Measurements from ENCODE around the gene RGS6. TPM values are rescaled to one million over a fixed set of nuclear protein-coding genes. Genes with fewer than 3 reads are reported as not detected.

RGS6 gene
- total and polyA plus RNA-seq, 2 donors (not counting 1 experiment from before 2014, with no cell fraction given) = not detected

DNA sequence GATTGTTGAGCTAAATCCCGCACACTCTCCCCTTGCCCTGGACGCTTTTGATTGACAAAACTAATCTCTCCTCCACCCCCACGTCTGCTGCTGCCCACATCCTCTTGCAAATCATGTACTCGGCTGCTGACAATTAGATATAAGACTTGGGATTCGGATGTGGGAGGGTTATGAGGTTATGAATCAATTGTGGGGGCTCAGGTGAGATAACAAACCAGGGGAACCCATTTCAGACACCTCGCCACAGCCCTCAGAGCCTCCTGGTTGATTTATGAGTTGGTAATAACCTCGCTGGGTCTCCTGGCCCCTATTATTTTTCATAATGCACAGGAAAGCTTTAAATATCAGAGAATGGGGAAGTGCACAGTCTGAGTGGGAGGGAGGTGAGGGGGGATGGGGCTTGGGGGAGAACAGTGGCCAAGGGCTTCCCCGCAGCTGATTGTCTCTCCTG lies 511.8 kb downstream of the RGS6 start:
- H3K36me3 ChIP-seq (ENCODE audit: control insufficient read depth, insufficient read depth, low read length) = no peaks in the 10 kb centered on the region
- no peaks in the 10 kb centered on the region for H3K79me2 ChIP-seq (ENCODE audit: control insufficient read depth, insufficient read depth, low read length)
- H3K4me2 ChIP-seq (ENCODE audit: extremely low read depth, insufficient read depth, low read length) = no peak overlapping the region
- H3K9ac ChIP-seq (ENCODE audit: insufficient read depth, low read length) = no peak overlapping the region
- H3K9me3 ChIP-seq (ENCODE audit: control insufficient read depth, insufficient read depth, low read depth, low read length) = no peaks in the 10 kb centered on the region
- H4K20me1 ChIP-seq (ENCODE audit: control insufficient read depth, extremely low read depth, insufficient read depth, low read length) = no peaks in the 10 kb centered on the region
- TF ChIP-seq, protein P1, sequence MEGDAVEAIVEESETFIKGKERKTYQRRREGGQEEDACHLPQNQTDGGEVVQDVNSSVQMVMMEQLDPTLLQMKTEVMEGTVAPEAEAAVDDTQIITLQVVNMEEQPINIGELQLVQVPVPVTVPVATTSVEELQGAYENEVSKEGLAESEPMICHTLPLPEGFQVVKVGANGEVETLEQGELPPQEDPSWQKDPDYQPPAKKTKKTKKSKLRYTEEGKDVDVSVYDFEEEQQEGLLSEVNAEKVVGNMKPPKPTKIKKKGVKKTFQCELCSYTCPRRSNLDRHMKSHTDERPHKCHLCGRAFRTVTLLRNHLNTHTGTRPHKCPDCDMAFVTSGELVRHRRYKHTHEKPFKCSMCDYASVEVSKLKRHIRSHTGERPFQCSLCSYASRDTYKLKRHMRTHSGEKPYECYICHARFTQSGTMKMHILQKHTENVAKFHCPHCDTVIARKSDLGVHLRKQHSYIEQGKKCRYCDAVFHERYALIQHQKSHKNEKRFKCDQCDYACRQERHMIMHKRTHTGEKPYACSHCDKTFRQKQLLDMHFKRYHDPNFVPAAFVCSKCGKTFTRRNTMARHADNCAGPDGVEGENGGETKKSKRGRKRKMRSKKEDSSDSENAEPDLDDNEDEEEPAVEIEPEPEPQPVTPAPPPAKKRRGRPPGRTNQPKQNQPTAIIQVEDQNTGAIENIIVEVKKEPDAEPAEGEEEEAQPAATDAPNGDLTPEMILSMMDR (conservative IDR thresholded peaks at IDR 0.05 in 1 of 2, IDR thresholded peaks at IDR 0.05 in 1 of 2; ENCODE audit: low read depth in 1 of 2, low read length in 2 of 2) = no peak
- no peak for TF ChIP-seq EZH2 (IDR thresholded peaks at IDR 0.05; ENCODE audit: low read length, missing control alignments)
- no peak overlapping the region for H2AFZ ChIP-seq (ENCODE audit: low read length)
- no peaks in the 10 kb centered on the region for H3K4me1 ChIP-seq (ENCODE audit: control insufficient read depth, extremely low read depth, insufficient read depth, low read length)
- DNase-seq (ENCODE audit: low read depth in 2 of 2) = peak in 1 of 2 donors; percentile 39
- no peaks in the 10 kb centered on the region for H3K27me3 ChIP-seq (ENCODE audit: control insufficient read depth, insufficient read depth, low read length)
- H3K4me3 ChIP-seq (replicated peaks in 1 of 4; ENCODE audit: control extremely low read depth in 1 of 4, insufficient read depth in 1 of 4, low read depth in 3 of 4, low read length in 4 of 4) = no peak overlapping the region
- no peak overlapping the region for H3K27ac ChIP-seq (ENCODE audit: insufficient read depth, low read length)

DNA sequence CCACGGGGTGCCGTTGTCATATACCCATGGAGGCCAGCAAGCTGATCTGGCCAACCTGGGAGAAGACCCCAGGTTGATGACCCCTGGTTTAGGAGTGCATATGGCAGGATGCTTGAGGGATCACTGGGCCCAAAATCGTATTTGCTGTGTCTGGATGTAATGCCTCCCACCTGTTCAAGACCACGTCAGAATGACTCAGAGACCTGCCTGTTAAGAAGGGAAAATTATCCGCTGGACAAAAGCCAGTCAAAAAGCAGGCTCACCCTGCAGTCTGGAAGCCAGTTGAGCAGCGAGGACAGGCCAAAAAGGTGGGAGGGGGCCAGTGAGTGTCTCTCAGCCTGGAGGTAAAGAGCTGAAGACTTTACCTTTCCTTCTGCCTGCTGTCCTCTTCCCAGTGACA lies 512.5 kb downstream of the RGS6 start:
- Histone ChIP-seq H3K27ac (ENCODE audit: insufficient read depth, low read length) (no peak overlapping the region), H3K4me3 (replicated peaks in 1 of 4; ENCODE audit: control extremely low read depth in 1 of 4, insufficient read depth in 1 of 4, low read depth in 3 of 4, low read length in 4 of 4) (no peak overlapping the region), H2AFZ (ENCODE audit: low read length) (no peak overlapping the region), H3K27me3 (ENCODE audit: control insufficient read depth, insufficient read depth, low read length) (no peaks in the 10 kb centered on the region), H3K79me2 (ENCODE audit: control insufficient read depth, insufficient read depth, low read length) (no peaks in the 10 kb centered on the region), H3K36me3 (ENCODE audit: control insufficient read depth, insufficient read depth, low read length) (no peaks in the 10 kb centered on the region), H3K4me1 (ENCODE audit: control insufficient read depth, extremely low read depth, insufficient read depth, low read length) (no peaks in the 10 kb centered on the region), H3K4me2 (ENCODE audit: extremely low read depth, insufficient read depth, low read length) (no peak overlapping the region), H3K9ac (ENCODE audit: insufficient read depth, low read length) (no peak overlapping the region), H3K9me3 (ENCODE audit: control insufficient read depth, insufficient read depth, low read depth, low read length) (no peaks in the 10 kb centered on the region), H4K20me1 (ENCODE audit: control insufficient read depth, extremely low read depth, insufficient read depth, low read length) (no peaks in the 10 kb centered on the region)
- TF ChIP-seq EZH2 (IDR thresholded peaks at IDR 0.05; ENCODE audit: low read length, missing control alignments) = no peak
- TF ChIP-seq, protein P1 (conservative IDR thresholded peaks at IDR 0.05 in 1 of 2, IDR thresholded peaks at IDR 0.05 in 1 of 2; ENCODE audit: low read depth in 1 of 2, low read length in 2 of 2) = no peak
- DNase-seq (ENCODE audit: low read depth in 2 of 2) = peak in 1 of 2 donors; percentile 76

DNA sequence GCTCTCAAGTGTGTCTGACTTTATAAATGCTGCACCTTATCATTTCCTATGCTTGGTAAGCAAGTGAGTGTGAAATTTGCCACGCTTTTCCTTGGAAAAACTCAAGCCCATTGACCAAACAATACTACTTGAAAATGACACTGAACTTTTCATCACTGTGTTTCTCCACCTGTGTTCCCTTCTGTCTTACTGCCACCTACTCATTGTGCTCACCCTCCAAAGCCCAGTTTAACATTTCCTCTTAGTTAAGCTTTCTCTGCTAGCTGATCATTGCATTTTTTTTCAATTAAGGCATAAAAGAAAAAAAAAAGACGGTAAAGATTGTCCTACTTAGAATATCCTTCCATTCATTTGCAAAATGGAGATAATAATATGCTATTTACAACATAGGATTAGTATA lies 516.0 kb downstream of the RGS6 start:
- H3K27me3 ChIP-seq (ENCODE audit: control insufficient read depth, insufficient read depth, low read length) = peaks cover 3% of the 10 kb centered on the region
- DNase-seq (ENCODE audit: low read depth in 2 of 2) = no peak
- TF ChIP-seq, protein P1 (conservative IDR thresholded peaks at IDR 0.05 in 1 of 2, IDR thresholded peaks at IDR 0.05 in 1 of 2; ENCODE audit: low read depth in 1 of 2, low read length in 2 of 2) = no peak
- no peak for TF ChIP-seq EZH2 (IDR thresholded peaks at IDR 0.05; ENCODE audit: low read length, missing control alignments)
- no peak overlapping the region for H3K27ac ChIP-seq (ENCODE audit: insufficient read depth, low read length)
- no peaks in the 10 kb centered on the region for H3K4me1 ChIP-seq (ENCODE audit: control insufficient read depth, extremely low read depth, insufficient read depth, low read length)
- H3K4me2 ChIP-seq (ENCODE audit: extremely low read depth, insufficient read depth, low read length) = no peak overlapping the region
- H4K20me1 ChIP-seq (ENCODE audit: control insufficient read depth, extremely low read depth, insufficient read depth, low read length) = no peaks in the 10 kb centered on the region
- no peak overlapping the region for H3K9ac ChIP-seq (ENCODE audit: insufficient read depth, low read length)
- H2AFZ ChIP-seq (ENCODE audit: low read length) = no peak overlapping the region
- no peak overlapping the region for H3K4me3 ChIP-seq (replicated peaks in 1 of 4; ENCODE audit: control extremely low read depth in 1 of 4, insufficient read depth in 1 of 4, low read depth in 3 of 4, low read length in 4 of 4)
- H3K79me2 ChIP-seq (ENCODE audit: control insufficient read depth, insufficient read depth, low read length) = no peaks in the 10 kb centered on the region
- no peaks in the 10 kb centered on the region for H3K9me3 ChIP-seq (ENCODE audit: control insufficient read depth, insufficient read depth, low read depth, low read length)
- no peaks in the 10 kb centered on the region for H3K36me3 ChIP-seq (ENCODE audit: control insufficient read depth, insufficient read depth, low read length)

Data from fibroblast of lung (primary cell).